ENCODE data around the gene COA4. TPM values are rescaled to one million over a fixed set of nuclear protein-coding genes. Genes with fewer than 3 reads are reported as not detected.
A peak's percentile ranks its signal among the peaks of the same experiment; 100 is the strongest.

COA4 gene
- total and polyA plus RNA-seq, 4 experiments from 2014 or later, result 56.8 to 61.4 (median 58.2) TPM

- Histone ChIP-seq H3K4me3 (ENCODE audit: low read length in 2 of 2) (no peak overlapping the region), H3K27me3 (ENCODE audit: insufficient read depth, low read length) (no peaks in the 10 kb centered on the region), H3K36me3 (ENCODE audit: insufficient read depth, low read length) (no peaks in the 10 kb centered on the region), H3K9me3 (ENCODE audit: control insufficient read depth in 1 of 2, low read length in 2 of 2) (no peaks in the 10 kb centered on the region), H3K27ac (ENCODE audit: low read depth, low read length) (no peak overlapping the region), H3K4me1 (ENCODE audit: insufficient read depth, low read length) (no peaks in the 10 kb centered on the region)
- H3K27ac Mint-ChIP-seq, result no peak overlapping the region
- H3K36me3 Mint-ChIP-seq, result peaks cover 12 to 42% of the 10 kb centered on the region in 2 donors
- intact Hi-C loops (cut with micrococcal nuclease), result no loop called here
- no peaks in the 10 kb centered on the region for H3K4me1 Mint-ChIP-seq
- POLR2A ChIA-PET (ENCODE audit: partially characterized antibody), result no interaction called here
- H3K27me3 Mint-ChIP-seq, result no peaks in the 10 kb centered on the region
- CTCF ChIA-PET (ENCODE audit: partially characterized antibody), result no interaction called here
- no peak overlapping the region for H3K4me3 Mint-ChIP-seq
- H3K9me3 Mint-ChIP-seq, result no peaks in the 10 kb centered on the region
- DNase-seq, result no peak
Observed at GRCh38 chr11:73852049-73852448, 24.6 kb downstream of the COA4 start.

GRCh38 chr11:73851046-73851764 is 25.4 kb downstream of the COA4 start:
- Mint-ChIP-seq H3K27ac (no peak overlapping the region), H3K36me3 (peaks cover 15 to 46% of the 10 kb centered on the region in 2 donors), H3K4me3 (no peak overlapping the region), H3K9me3 (no peaks in the 10 kb centered on the region), H3K4me1 (no peaks in the 10 kb centered on the region), H3K27me3 (no peaks in the 10 kb centered on the region)
- no peak overlapping the region for H3K27ac ChIP-seq (ENCODE audit: low read depth, low read length)
- H3K4me3 ChIP-seq (ENCODE audit: low read length in 2 of 2), result no peak overlapping the region
- intact Hi-C loops (cut with micrococcal nuclease), result no loop called here
- no peaks in the 10 kb centered on the region for H3K36me3 ChIP-seq (ENCODE audit: insufficient read depth, low read length)
- no peak for DNase-seq
- POLR2A ChIA-PET (ENCODE audit: partially characterized antibody), result no interaction called here
- CTCF ChIA-PET (ENCODE audit: partially characterized antibody), result no interaction called here
- no peaks in the 10 kb centered on the region for H3K27me3 ChIP-seq (ENCODE audit: insufficient read depth, low read length)
- H3K4me1 ChIP-seq (ENCODE audit: insufficient read depth, low read length), result no peaks in the 10 kb centered on the region
- no peaks in the 10 kb centered on the region for H3K9me3 ChIP-seq (ENCODE audit: control insufficient read depth in 1 of 2, low read length in 2 of 2)

- no peaks in the 10 kb centered on the region for H3K9me3 Mint-ChIP-seq
- CTCF ChIA-PET (ENCODE audit: partially characterized antibody), result no interaction called here
- no peak for DNase-seq
- no peak overlapping the region for H3K27ac Mint-ChIP-seq
- H3K36me3 ChIP-seq (ENCODE audit: insufficient read depth, low read length), result no peaks in the 10 kb centered on the region
- intact Hi-C loops (cut with micrococcal nuclease), result no loop called here
- peaks cover 0 to 5% (median 2%) of the 10 kb centered on the region in 4 donors for H3K4me1 Mint-ChIP-seq
- H3K27me3 ChIP-seq (ENCODE audit: insufficient read depth, low read length), result no peaks in the 10 kb centered on the region
- POLR2A ChIA-PET (ENCODE audit: partially characterized antibody), result no interaction called here
- H3K27me3 Mint-ChIP-seq, result no peaks in the 10 kb centered on the region
- H3K4me3 ChIP-seq (ENCODE audit: low read length in 2 of 2), result no peak overlapping the region
- H3K36me3 Mint-ChIP-seq, result peaks cover 23 to 30% of the 10 kb centered on the region in 2 donors
- no peak overlapping the region for H3K4me3 Mint-ChIP-seq
- H3K9me3 ChIP-seq (ENCODE audit: control insufficient read depth in 1 of 2, low read length in 2 of 2), result no peaks in the 10 kb centered on the region
- H3K4me1 ChIP-seq (ENCODE audit: insufficient read depth, low read length), result no peaks in the 10 kb centered on the region
- no peak overlapping the region for H3K27ac ChIP-seq (ENCODE audit: low read depth, low read length)
Observed at GRCh38 chr11:73839123-73839457, 37.6 kb downstream of the COA4 start.

GRCh38 chr11:73838443-73839122 is 38.1 kb downstream of the COA4 start:
- Mint-ChIP-seq H3K27ac (peak overlapping the region in 2 of 7 donors; percentile 24 to 69), H3K4me3 (no peak overlapping the region)

GRCh38 chr11:73833067-73833466 is 43.6 kb downstream of the COA4 start:
- Histone ChIP-seq H3K4me1 (ENCODE audit: insufficient read depth, low read length) (no peaks in the 10 kb centered on the region), H3K36me3 (ENCODE audit: insufficient read depth, low read length) (peaks cover 4% of the 10 kb centered on the region), H3K4me3 (ENCODE audit: low read length in 2 of 2) (no peak overlapping the region), H3K9me3 (ENCODE audit: control insufficient read depth in 1 of 2, low read length in 2 of 2) (no peaks in the 10 kb centered on the region), H3K27ac (ENCODE audit: low read depth, low read length) (no peak overlapping the region), H3K27me3 (ENCODE audit: insufficient read depth, low read length) (no peaks in the 10 kb centered on the region)
- Mint-ChIP-seq H3K4me3 (no peak overlapping the region), H3K9me3 (no peaks in the 10 kb centered on the region), H3K27ac (no peak overlapping the region), H3K27me3 (no peaks in the 10 kb centered on the region), H3K4me1 (no peaks in the 10 kb centered on the region), H3K36me3 (peaks cover 34 to 44% of the 10 kb centered on the region in 2 donors)
- ChIA-PET CTCF (ENCODE audit: partially characterized antibody) (interaction anchor here (0.6 kb wide), 1 partner anchor 32 kb away, joined by 3 read pairs; no protein-coding TSS in a partner anchor), POLR2A (ENCODE audit: partially characterized antibody) (no interaction called here)
- no peak for DNase-seq
- intact Hi-C loops (cut with micrococcal nuclease), result no loop called here

More at GRCh38 chr11:73838443-73839122, 38.1 kb downstream of the COA4 start:
- Histone ChIP-seq H3K27ac (ENCODE audit: low read depth, low read length) (no peak overlapping the region), H3K4me3 (ENCODE audit: low read length in 2 of 2) (no peak overlapping the region), H3K9me3 (ENCODE audit: control insufficient read depth in 1 of 2, low read length in 2 of 2) (no peaks in the 10 kb centered on the region), H3K36me3 (ENCODE audit: insufficient read depth, low read length) (no peaks in the 10 kb centered on the region), H3K4me1 (ENCODE audit: insufficient read depth, low read length) (no peaks in the 10 kb centered on the region), H3K27me3 (ENCODE audit: insufficient read depth, low read length) (no peaks in the 10 kb centered on the region)
- H3K36me3 Mint-ChIP-seq, result peaks cover 23 to 30% of the 10 kb centered on the region in 2 donors
- peaks cover 0 to 5% (median 2%) of the 10 kb centered on the region in 4 donors for H3K4me1 Mint-ChIP-seq
- DNase-seq, result no peak
- intact Hi-C loops (cut with micrococcal nuclease), result no loop called here
- ChIA-PET CTCF (ENCODE audit: partially characterized antibody) (no interaction called here), POLR2A (ENCODE audit: partially characterized antibody) (no interaction called here)
- H3K9me3 Mint-ChIP-seq, result no peaks in the 10 kb centered on the region
- H3K27me3 Mint-ChIP-seq, result no peaks in the 10 kb centered on the region

- POLR2A ChIA-PET (ENCODE audit: partially characterized antibody), result no interaction called here
- H3K9me3 Mint-ChIP-seq, result no peaks in the 10 kb centered on the region
- H3K9me3 ChIP-seq (ENCODE audit: control insufficient read depth in 1 of 2, low read length in 2 of 2), result no peaks in the 10 kb centered on the region
- H3K27ac ChIP-seq (ENCODE audit: low read depth, low read length), result no peak overlapping the region
- H3K4me1 Mint-ChIP-seq, result no peaks in the 10 kb centered on the region
- intact Hi-C loops (cut with micrococcal nuclease), result no loop called here
- peaks cover 11% of the 10 kb centered on the region for H3K36me3 ChIP-seq (ENCODE audit: insufficient read depth, low read length)
- H3K27ac Mint-ChIP-seq, result no peak overlapping the region
- no peak overlapping the region for H3K4me3 ChIP-seq (ENCODE audit: low read length in 2 of 2)
- no peaks in the 10 kb centered on the region for H3K27me3 Mint-ChIP-seq
- peaks cover 41 to 51% of the 10 kb centered on the region in 2 donors for H3K36me3 Mint-ChIP-seq
- H3K27me3 ChIP-seq (ENCODE audit: insufficient read depth, low read length), result no peaks in the 10 kb centered on the region
- no peak overlapping the region for H3K4me3 Mint-ChIP-seq
- CTCF ChIA-PET (ENCODE audit: partially characterized antibody), result no interaction called here
- H3K4me1 ChIP-seq (ENCODE audit: insufficient read depth, low read length), result no peaks in the 10 kb centered on the region
- DNase-seq, result no peak
Observed at GRCh38 chr11:73830261-73830660, 46.4 kb downstream of the COA4 start.
